Measurements from ENCODE around the gene KIF16B. TPM values are rescaled to one million over a fixed set of nuclear protein-coding genes. Genes with fewer than 3 reads are reported as not detected.

KIF16B gene
- total and polyA plus RNA-seq, 2 experiments from 2014 or later: 6.5 to 11.1 TPM

DNA sequence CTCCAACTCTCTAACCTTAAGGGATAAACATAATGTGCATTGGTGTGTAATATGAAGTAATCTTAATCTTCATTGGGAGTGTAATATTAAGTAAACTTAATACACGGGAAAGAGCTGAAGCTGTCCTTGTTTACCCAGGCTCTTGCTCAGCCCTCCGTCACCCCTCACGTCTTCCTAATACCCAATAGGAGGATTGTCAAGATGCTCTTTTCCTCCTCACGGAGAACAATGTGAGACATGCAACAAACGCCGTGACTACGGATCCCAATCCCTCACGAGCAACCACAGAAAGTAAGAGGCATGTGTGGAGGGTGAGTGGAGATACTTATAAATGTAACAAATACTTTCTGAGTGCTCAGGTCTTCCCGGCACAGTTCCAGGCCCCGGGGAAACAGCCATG is 11.0 kb downstream of the KIF16B start:
- no peak overlapping the region for H3K4me2 ChIP-seq
- H3K9me2 ChIP-seq (ENCODE audit: insufficient read depth): no peaks in the 10 kb centered on the region
- no peaks in the 10 kb centered on the region for H3F3A ChIP-seq (replicated peaks; ENCODE audit: low read depth)
- H2AFZ ChIP-seq: no peak overlapping the region
- H3K36me3 Mint-ChIP-seq (ENCODE audit: low read depth): no peaks in the 10 kb centered on the region
- no peak overlapping the region for H3K4me3 Mint-ChIP-seq
- H3K36me3 ChIP-seq (ENCODE audit: insufficient read depth): no peaks in the 10 kb centered on the region
- no peak overlapping the region for H3K4me3 ChIP-seq
- H3K4me1 ChIP-seq (ENCODE audit: insufficient read depth): peaks cover 11% of the 10 kb centered on the region
- no peaks in the 10 kb centered on the region for H3K9me3 Mint-ChIP-seq
- peaks cover 56% of the 10 kb centered on the region for H3K79me2 ChIP-seq (replicated peaks; ENCODE audit: insufficient read depth)
- no peaks in the 10 kb centered on the region for H3K27me3 ChIP-seq (ENCODE audit: insufficient read depth)
- H3K27ac Mint-ChIP-seq: no peak overlapping the region
- TF ChIP-seq, protein P1, sequence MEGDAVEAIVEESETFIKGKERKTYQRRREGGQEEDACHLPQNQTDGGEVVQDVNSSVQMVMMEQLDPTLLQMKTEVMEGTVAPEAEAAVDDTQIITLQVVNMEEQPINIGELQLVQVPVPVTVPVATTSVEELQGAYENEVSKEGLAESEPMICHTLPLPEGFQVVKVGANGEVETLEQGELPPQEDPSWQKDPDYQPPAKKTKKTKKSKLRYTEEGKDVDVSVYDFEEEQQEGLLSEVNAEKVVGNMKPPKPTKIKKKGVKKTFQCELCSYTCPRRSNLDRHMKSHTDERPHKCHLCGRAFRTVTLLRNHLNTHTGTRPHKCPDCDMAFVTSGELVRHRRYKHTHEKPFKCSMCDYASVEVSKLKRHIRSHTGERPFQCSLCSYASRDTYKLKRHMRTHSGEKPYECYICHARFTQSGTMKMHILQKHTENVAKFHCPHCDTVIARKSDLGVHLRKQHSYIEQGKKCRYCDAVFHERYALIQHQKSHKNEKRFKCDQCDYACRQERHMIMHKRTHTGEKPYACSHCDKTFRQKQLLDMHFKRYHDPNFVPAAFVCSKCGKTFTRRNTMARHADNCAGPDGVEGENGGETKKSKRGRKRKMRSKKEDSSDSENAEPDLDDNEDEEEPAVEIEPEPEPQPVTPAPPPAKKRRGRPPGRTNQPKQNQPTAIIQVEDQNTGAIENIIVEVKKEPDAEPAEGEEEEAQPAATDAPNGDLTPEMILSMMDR (conservative IDR thresholded peaks at IDR 0.05; ENCODE audit: low read depth in 2 of 2): no peak
- TF ChIP-seq, protein P2, sequence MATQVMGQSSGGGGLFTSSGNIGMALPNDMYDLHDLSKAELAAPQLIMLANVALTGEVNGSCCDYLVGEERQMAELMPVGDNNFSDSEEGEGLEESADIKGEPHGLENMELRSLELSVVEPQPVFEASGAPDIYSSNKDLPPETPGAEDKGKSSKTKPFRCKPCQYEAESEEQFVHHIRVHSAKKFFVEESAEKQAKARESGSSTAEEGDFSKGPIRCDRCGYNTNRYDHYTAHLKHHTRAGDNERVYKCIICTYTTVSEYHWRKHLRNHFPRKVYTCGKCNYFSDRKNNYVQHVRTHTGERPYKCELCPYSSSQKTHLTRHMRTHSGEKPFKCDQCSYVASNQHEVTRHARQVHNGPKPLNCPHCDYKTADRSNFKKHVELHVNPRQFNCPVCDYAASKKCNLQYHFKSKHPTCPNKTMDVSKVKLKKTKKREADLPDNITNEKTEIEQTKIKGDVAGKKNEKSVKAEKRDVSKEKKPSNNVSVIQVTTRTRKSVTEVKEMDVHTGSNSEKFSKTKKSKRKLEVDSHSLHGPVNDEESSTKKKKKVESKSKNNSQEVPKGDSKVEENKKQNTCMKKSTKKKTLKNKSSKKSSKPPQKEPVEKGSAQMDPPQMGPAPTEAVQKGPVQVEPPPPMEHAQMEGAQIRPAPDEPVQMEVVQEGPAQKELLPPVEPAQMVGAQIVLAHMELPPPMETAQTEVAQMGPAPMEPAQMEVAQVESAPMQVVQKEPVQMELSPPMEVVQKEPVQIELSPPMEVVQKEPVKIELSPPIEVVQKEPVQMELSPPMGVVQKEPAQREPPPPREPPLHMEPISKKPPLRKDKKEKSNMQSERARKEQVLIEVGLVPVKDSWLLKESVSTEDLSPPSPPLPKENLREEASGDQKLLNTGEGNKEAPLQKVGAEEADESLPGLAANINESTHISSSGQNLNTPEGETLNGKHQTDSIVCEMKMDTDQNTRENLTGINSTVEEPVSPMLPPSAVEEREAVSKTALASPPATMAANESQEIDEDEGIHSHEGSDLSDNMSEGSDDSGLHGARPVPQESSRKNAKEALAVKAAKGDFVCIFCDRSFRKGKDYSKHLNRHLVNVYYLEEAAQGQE (IDR thresholded peaks at IDR 0.05; ENCODE audit: unreplicated experiment): no peak
- no peak for TF ChIP-seq STAT1 (IDR thresholded peaks at IDR 0.05; ENCODE audit: unreplicated experiment)
- TF ChIP-seq, protein P3, sequence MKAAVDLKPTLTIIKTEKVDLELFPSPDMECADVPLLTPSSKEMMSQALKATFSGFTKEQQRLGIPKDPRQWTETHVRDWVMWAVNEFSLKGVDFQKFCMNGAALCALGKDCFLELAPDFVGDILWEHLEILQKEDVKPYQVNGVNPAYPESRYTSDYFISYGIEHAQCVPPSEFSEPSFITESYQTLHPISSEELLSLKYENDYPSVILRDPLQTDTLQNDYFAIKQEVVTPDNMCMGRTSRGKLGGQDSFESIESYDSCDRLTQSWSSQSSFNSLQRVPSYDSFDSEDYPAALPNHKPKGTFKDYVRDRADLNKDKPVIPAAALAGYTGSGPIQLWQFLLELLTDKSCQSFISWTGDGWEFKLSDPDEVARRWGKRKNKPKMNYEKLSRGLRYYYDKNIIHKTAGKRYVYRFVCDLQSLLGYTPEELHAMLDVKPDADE (IDR thresholded peaks at IDR 0.05): no peak
- no peak for TF ChIP-seq NANOG (IDR thresholded peaks at IDR 0.05; ENCODE audit: borderline replicate concordance)
- TF ChIP-seq ZNF114 (CRISPR knock-in tag; IDR thresholded peaks at IDR 0.05): no peak
- no peak for TF ChIP-seq ZNF331 (CRISPR knock-in tag; IDR thresholded peaks at IDR 0.05; ENCODE audit: low read depth)
- TF ChIP-seq EZH2phosphoT487 (IDR thresholded peaks at IDR 0.05; ENCODE audit: unreplicated experiment): no peak
- no peak for TF ChIP-seq EZH2 (IDR thresholded peaks at IDR 0.05; ENCODE audit: low read depth, unreplicated experiment)
- no peak for TF ChIP-seq JUNB (IDR thresholded peaks at IDR 0.05; ENCODE audit: unreplicated experiment)
- TF ChIP-seq POLR2AphosphoS5 (IDR thresholded peaks at IDR 0.05; ENCODE audit: low read depth): no peak
- H3K27me3 Mint-ChIP-seq (ENCODE audit: insufficient read depth, low read depth, poor library complexity): no peaks in the 10 kb centered on the region
- ATAC-seq (no peak), DNase-seq (ENCODE audit: low spot score) (no peak)
- peaks cover 3% of the 10 kb centered on the region; the same call in 1 of the 2 replicates for H4K20me1 ChIP-seq (replicated peaks; ENCODE audit: insufficient read depth)
- H3K4me1 Mint-ChIP-seq: peaks cover 23% of the 10 kb centered on the region
- no peak overlapping the region for H3K27ac ChIP-seq (ENCODE audit: low read depth)

Measured in GM23338 (cell line).